ENCODE data around the gene STX3. TPM values are rescaled to one million over a fixed set of nuclear protein-coding genes. Genes with fewer than 3 reads are reported as not detected.

Gene STX3
- total and polyA plus RNA-seq, 2 experiments from 2014 or later: 19.0 to 65.5 TPM

DNA sequence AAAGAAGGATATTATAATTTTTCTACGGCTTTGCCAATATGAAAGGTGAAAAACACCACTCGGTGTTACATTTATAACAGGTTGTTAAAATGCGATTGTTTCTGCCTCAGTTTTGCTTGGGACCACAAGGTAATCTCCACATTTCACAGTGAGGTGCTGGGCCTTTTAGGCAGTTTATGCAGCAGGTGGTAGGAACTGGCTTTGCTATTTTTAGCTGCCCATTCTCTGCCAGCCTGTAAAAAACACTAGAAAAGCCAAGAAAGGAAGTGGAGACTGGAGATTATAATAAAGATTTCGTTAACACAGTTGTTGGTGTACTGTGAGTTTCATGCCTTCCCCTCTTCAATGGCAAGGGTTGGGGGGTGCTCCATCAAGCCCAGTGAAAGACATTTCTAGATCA, 63.4 kb downstream of the STX3 start:
- Histone ChIP-seq H3K4me1 (ENCODE audit: insufficient read depth) (peaks cover 37% of the 10 kb centered on the region), H3K36me3 (ENCODE audit: insufficient read depth) (no peaks in the 10 kb centered on the region), H3K79me2 (replicated peaks; ENCODE audit: insufficient read depth) (no peaks in the 10 kb centered on the region), H3F3A (replicated peaks; ENCODE audit: low read depth) (no peaks in the 10 kb centered on the region), H4K20me1 (replicated peaks; ENCODE audit: insufficient read depth) (no peaks in the 10 kb centered on the region), H3K4me2 (0 out of 2 replicates have a peak overlapping the region, but pooled peaks have one; percentile 12), H3K27ac (ENCODE audit: low read depth) (no peak overlapping the region), H2AFZ (no peak overlapping the region), H3K27me3 (ENCODE audit: insufficient read depth) (no peaks in the 10 kb centered on the region), H3K9me2 (ENCODE audit: insufficient read depth) (no peaks in the 10 kb centered on the region), H3K4me3 (no peak overlapping the region)
- ATAC-seq (no peak), DNase-seq (ENCODE audit: low spot score) (no peak)
- TF ChIP-seq, protein P1, sequence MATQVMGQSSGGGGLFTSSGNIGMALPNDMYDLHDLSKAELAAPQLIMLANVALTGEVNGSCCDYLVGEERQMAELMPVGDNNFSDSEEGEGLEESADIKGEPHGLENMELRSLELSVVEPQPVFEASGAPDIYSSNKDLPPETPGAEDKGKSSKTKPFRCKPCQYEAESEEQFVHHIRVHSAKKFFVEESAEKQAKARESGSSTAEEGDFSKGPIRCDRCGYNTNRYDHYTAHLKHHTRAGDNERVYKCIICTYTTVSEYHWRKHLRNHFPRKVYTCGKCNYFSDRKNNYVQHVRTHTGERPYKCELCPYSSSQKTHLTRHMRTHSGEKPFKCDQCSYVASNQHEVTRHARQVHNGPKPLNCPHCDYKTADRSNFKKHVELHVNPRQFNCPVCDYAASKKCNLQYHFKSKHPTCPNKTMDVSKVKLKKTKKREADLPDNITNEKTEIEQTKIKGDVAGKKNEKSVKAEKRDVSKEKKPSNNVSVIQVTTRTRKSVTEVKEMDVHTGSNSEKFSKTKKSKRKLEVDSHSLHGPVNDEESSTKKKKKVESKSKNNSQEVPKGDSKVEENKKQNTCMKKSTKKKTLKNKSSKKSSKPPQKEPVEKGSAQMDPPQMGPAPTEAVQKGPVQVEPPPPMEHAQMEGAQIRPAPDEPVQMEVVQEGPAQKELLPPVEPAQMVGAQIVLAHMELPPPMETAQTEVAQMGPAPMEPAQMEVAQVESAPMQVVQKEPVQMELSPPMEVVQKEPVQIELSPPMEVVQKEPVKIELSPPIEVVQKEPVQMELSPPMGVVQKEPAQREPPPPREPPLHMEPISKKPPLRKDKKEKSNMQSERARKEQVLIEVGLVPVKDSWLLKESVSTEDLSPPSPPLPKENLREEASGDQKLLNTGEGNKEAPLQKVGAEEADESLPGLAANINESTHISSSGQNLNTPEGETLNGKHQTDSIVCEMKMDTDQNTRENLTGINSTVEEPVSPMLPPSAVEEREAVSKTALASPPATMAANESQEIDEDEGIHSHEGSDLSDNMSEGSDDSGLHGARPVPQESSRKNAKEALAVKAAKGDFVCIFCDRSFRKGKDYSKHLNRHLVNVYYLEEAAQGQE (IDR thresholded peaks at IDR 0.05; ENCODE audit: unreplicated experiment): no peak
- TF ChIP-seq STAT1 (IDR thresholded peaks at IDR 0.05; ENCODE audit: unreplicated experiment): no peak
- TF ChIP-seq ETS1 (IDR thresholded peaks at IDR 0.05): no peak
- TF ChIP-seq POLR2AphosphoS5 (IDR thresholded peaks at IDR 0.05; ENCODE audit: low read depth): no peak
- no peak for TF ChIP-seq EZH2phosphoT487 (IDR thresholded peaks at IDR 0.05; ENCODE audit: unreplicated experiment)
- TF ChIP-seq CREB1 (CRISPR knock-in tag; IDR thresholded peaks at IDR 0.05; ENCODE audit: low read depth): no peak
- TF ChIP-seq EZH2 (IDR thresholded peaks at IDR 0.05; ENCODE audit: low read depth, unreplicated experiment): no peak
- TF ChIP-seq NANOG (IDR thresholded peaks at IDR 0.05; ENCODE audit: borderline replicate concordance): no peak
- no peak for TF ChIP-seq CTCF (conservative IDR thresholded peaks at IDR 0.05; ENCODE audit: low read depth in 2 of 2)
- TF ChIP-seq, protein P2, sequence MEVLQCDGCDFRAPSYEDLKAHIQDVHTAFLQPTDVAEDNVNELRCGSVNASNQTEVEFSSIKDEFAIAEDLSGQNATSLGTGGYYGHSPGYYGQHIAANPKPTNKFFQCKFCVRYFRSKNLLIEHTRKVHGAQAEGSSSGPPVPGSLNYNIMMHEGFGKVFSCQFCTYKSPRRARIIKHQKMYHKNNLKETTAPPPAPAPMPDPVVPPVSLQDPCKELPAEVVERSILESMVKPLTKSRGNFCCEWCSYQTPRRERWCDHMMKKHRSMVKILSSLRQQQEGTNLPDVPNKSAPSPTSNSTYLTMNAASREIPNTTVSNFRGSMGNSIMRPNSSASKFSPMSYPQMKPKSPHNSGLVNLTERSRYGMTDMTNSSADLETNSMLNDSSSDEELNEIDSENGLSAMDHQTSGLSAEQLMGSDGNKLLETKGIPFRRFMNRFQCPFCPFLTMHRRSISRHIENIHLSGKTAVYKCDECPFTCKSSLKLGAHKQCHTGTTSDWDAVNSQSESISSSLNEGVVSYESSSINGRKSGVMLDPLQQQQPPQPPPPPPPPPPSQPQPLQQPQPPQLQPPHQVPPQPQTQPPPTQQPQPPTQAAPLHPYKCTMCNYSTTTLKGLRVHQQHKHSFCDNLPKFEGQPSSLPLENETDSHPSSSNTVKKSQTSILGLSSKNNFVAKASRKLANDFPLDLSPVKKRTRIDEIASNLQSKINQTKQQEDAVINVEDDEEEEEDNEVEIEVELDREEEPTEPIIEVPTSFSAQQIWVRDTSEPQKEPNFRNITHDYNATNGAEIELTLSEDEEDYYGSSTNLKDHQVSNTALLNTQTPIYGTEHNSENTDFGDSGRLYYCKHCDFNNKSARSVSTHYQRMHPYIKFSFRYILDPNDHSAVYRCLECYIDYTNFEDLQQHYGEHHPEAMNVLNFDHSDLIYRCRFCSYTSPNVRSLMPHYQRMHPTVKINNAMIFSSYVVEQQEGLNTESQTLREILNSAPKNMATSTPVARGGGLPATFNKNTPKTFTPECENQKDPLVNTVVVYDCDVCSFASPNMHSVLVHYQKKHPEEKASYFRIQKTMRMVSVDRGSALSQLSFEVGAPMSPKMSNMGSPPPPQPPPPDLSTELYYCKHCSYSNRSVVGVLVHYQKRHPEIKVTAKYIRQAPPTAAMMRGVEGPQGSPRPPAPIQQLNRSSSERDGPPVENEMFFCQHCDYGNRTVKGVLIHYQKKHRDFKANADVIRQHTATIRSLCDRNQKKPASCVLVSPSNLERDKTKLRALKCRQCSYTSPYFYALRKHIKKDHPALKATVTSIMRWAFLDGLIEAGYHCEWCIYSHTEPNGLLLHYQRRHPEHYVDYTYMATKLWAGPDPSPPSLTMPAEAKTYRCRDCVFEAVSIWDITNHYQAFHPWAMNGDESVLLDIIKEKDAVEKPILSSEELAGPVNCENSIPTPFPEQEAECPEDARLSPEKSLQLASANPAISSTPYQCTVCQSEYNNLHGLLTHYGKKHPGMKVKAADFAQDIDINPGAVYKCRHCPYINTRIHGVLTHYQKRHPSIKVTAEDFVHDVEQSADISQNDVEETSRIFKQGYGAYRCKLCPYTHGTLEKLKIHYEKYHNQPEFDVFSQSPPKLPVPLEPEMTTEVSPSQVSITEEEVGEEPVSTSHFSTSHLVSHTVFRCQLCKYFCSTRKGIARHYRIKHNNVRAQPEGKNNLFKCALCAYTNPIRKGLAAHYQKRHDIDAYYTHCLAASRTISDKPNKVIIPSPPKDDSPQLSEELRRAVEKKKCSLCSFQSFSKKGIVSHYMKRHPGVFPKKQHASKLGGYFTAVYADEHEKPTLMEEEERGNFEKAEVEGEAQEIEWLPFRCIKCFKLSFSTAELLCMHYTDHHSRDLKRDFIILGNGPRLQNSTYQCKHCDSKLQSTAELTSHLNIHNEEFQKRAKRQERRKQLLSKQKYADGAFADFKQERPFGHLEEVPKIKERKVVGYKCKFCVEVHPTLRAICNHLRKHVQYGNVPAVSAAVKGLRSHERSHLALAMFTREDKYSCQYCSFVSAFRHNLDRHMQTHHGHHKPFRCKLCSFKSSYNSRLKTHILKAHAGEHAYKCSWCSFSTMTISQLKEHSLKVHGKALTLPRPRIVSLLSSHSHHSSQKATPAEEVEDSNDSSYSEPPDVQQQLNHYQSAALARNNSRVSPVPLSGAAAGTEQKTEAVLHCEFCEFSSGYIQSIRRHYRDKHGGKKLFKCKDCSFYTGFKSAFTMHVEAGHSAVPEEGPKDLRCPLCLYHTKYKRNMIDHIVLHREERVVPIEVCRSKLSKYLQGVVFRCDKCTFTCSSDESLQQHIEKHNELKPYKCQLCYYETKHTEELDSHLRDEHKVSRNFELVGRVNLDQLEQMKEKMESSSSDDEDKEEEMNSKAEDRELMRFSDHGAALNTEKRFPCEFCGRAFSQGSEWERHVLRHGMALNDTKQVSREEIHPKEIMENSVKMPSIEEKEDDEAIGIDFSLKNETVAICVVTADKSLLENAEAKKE (CRISPR knock-in tag; IDR thresholded peaks at IDR 0.05): no peak
- TF ChIP-seq ZNF114 (CRISPR knock-in tag; IDR thresholded peaks at IDR 0.05): no peak
- TF ChIP-seq JUNB (IDR thresholded peaks at IDR 0.05; ENCODE audit: unreplicated experiment): no peak
- TF ChIP-seq ZNF331 (CRISPR knock-in tag; IDR thresholded peaks at IDR 0.05; ENCODE audit: low read depth): no peak
- no peak overlapping the region for H3K27ac Mint-ChIP-seq
- peaks cover 2% of the 10 kb centered on the region; the same call in 2 of the 3 replicates for H3K36me3 Mint-ChIP-seq (ENCODE audit: low read depth)
- peaks cover 50% of the 10 kb centered on the region for H3K4me1 Mint-ChIP-seq
- H3K9me3 Mint-ChIP-seq: no peaks in the 10 kb centered on the region; the same call in 2 of the 3 replicates
- H3K4me3 Mint-ChIP-seq: no peak overlapping the region
- H3K27me3 Mint-ChIP-seq (ENCODE audit: insufficient read depth, low read depth, poor library complexity): peaks cover 2% of the 10 kb centered on the region
